GM08714 (cell line): ENCODE results near the gene USP34.
A peak's percentile ranks its signal among the peaks of the same experiment; 100 is the strongest.
"Not testable (repeated sequence)": the region's sequence is repeated elsewhere in the genome, so short reads cannot be mapped to it uniquely, and the experiment has no call there.

Source experiments
- H3K4me3 ChIP-seq: fragments of 200-500 bp; sonication (Bioruptor generic); 2 replicates; pipeline ENCODE4 v1.5.1; 2014; ENCODE audit warnings: mild to moderate bottlenecking, low read length, inconsistent platforms
- ZNF274 ChIP-seq: IDR thresholded peaks from 2 replicates; pipeline ENCODE4 v1.6.1; 2012; ENCODE audit warnings: mild to moderate bottlenecking, low read depth, low read length

Gene USP34

GRCh38 chr2:61181382-61182058 lies 289.4 kb downstream of the USP34 start:
- no peak overlapping the region for H3K4me3 ChIP-seq
- TF ChIP-seq ZNF274: no peak

GRCh38 chr2:61180686-61181085 lies 290.2 kb downstream of the USP34 start:
- no peak overlapping the region for H3K4me3 ChIP-seq
- no peak for TF ChIP-seq ZNF274

GRCh38 chr2:61179701-61180639 lies 290.9 kb downstream of the USP34 start:
- TF ChIP-seq ZNF274: no peak
- H3K4me3 ChIP-seq: no peak overlapping the region

GRCh38 chr2:61178603-61179545 lies 292.0 kb downstream of the USP34 start:
- no peak for TF ChIP-seq ZNF274
- H3K4me3 ChIP-seq: peak overlapping the region; percentile 73; the same call in 1 of the 2 replicates

- no peak for TF ChIP-seq ZNF274
- H3K4me3 ChIP-seq: peak overlapping the region; percentile 73
Observed at GRCh38 chr2:61177727-61178549, 292.9 kb downstream of the USP34 start.

- TF ChIP-seq ZNF274: no peak
- peak overlapping the region; percentile 85 for H3K4me3 ChIP-seq
Observed at GRCh38 chr2:61176755-61177726, 293.8 kb downstream of the USP34 start.

- TF ChIP-seq ZNF274: no peak
- H3K4me3 ChIP-seq: no peak overlapping the region
Observed at GRCh38 chr2:61175036-61175435, 295.9 kb downstream of the USP34 start.

- TF ChIP-seq ZNF274: no peak
- H3K4me3 ChIP-seq: no peak overlapping the region
Observed at GRCh38 chr2:61173116-61173515, 297.8 kb downstream of the USP34 start.

GRCh38 chr2:61172671-61173070 lies 298.2 kb downstream of the USP34 start:
- TF ChIP-seq ZNF274: no peak
- no peak overlapping the region for H3K4me3 ChIP-seq

GRCh38 chr2:61167579-61167978 lies 303.3 kb downstream of the USP34 start:
- H3K4me3 ChIP-seq: no peak overlapping the region
- no peak for TF ChIP-seq ZNF274

- TF ChIP-seq ZNF274: no peak
Observed at GRCh38 chr2:61165946-61166345, 304.9 kb downstream of the USP34 start.

GRCh38 chr2:61165082-61165481 lies 305.8 kb downstream of the USP34 start:
- not testable (repeated sequence) for H3K4me3 ChIP-seq

More at GRCh38 chr2:61165946-61166345, 304.9 kb downstream of the USP34 start:
- no peak overlapping the region for H3K4me3 ChIP-seq

GRCh38 chr2:61162721-61163120 lies 308.2 kb downstream of the USP34 start:
- TF ChIP-seq ZNF274: no peak

More at GRCh38 chr2:61162721-61163120, 308.2 kb downstream of the USP34 start:
- no peak overlapping the region for H3K4me3 ChIP-seq
